Nucleus accumbens (tissue), 56 donors: ENCODE data around the gene SSUH2.
"Not testable (repeated sequence)": the region's sequence is repeated elsewhere in the genome, so short reads cannot be mapped to it uniquely, and the experiment has no call there.

Source experiments
- DNase-seq, 56 donors: peaks; one replicate each; lab custom pipeline; 2025; lab: John Stamatoyannopoulos, UW

Gene SSUH2

GRCh38 chr3:8659242-8659641, 14.6 kb upstream of the SSUH2 start:
- DNase-seq = no peak

- DNase-seq = peak in 6 of 56 donors; percentile 4 to 30 (median 10)
Measured at GRCh38 chr3:8658306-8659212, 14.0 kb upstream of the SSUH2 start.

- no peak for DNase-seq
Measured at GRCh38 chr3:8657804-8658305, 13.3 kb upstream of the SSUH2 start.

- DNase-seq = no peak
Measured at GRCh38 chr3:8656240-8656639, 11.6 kb upstream of the SSUH2 start.

GRCh38 chr3:8655387-8655835, 10.8 kb upstream of the SSUH2 start:
- DNase-seq = no peak

- not testable (repeated sequence) for DNase-seq
Measured at GRCh38 chr3:8654572-8655329, 10.2 kb upstream of the SSUH2 start.

GRCh38 chr3:8653800-8654408, 9.3 kb upstream of the SSUH2 start:
- no peak for DNase-seq

- DNase-seq = no peak
Measured at GRCh38 chr3:8652324-8652987, 7.9 kb upstream of the SSUH2 start.

- DNase-seq = no peak
Measured at GRCh38 chr3:8651418-8652323, 7.1 kb upstream of the SSUH2 start.

- no peak for DNase-seq
Measured at GRCh38 chr3:8650583-8651416, 6.2 kb upstream of the SSUH2 start.

- no peak for DNase-seq
Measured at GRCh38 chr3:8649757-8650156, 5.2 kb upstream of the SSUH2 start.

GRCh38 chr3:8648909-8649741, 4.5 kb upstream of the SSUH2 start:
- no peak for DNase-seq

GRCh38 chr3:8647137-8647985, 2.8 kb upstream of the SSUH2 start:
- no peak for DNase-seq

GRCh38 chr3:8646313-8646938, 1.8 kb upstream of the SSUH2 start:
- no peak for DNase-seq

GRCh38 chr3:8645712-8646111, 1.1 kb upstream of the SSUH2 start:
- no peak for DNase-seq
